PFSK-1 (cell line): ENCODE data around the gene DPF3.

Source experiments
- POLR2AphosphoS5 ChIP-seq: IDR thresholded peaks from 2 replicates; pipeline ENCODE4 v1.6.1; 2012; ENCODE audit warnings: low read depth, mild to moderate bottlenecking, control low read depth, low read length, moderate library complexity
- SIN3A ChIP-seq: IDR thresholded peaks from 2 replicates; pipeline ENCODE4 v1.6.1; 2012; ENCODE audit warnings: mild to moderate bottlenecking, low read length, moderate library complexity, borderline replicate concordance; ENCODE audit not compliant: insufficient read depth
- TAF1 ChIP-seq: IDR thresholded peaks from 2 replicates; pipeline ENCODE4 v1.6.1; 2012; ENCODE audit warnings: low read length, control low read depth, borderline replicate concordance; ENCODE audit not compliant: insufficient read depth
- TF ChIP-seq, protein P1 (sequence below), 2 experiments: IDR thresholded peaks; 2 replicates each; pipeline versions ENCODE4 v1.6.1 to v1.8.0; 2011 to 2012; ENCODE audit warnings: low read depth in 2 of 2, low read length in 2 of 2, control low read depth in 1 of 2, inconsistent platforms in 1 of 2, mild to moderate bottlenecking in 1 of 2, moderate library complexity in 1 of 2; ENCODE audit not compliant: insufficient read depth in 1 of 2

DNA sequence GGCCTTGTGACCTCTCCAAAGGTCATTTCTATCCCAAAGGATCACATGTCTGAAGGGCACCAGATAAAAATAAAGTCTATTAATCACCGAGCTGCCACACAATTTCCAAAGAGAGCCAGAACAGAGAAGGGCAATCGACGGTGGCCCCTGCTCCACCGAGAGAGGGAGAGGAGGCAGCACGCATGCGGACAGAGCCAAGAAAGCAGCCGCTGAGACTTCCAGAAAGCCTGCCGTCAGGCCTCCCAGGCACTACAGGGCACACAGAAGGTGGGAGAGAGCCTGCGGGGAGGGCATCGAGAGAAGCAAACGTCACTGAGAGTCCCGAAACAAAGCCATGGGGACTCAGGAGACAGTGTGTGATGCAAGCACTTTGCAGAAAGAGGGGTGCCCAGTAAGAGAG is 182.0 kb downstream of the DPF3 start:
- no peak for TF ChIP-seq POLR2AphosphoS5
- no peak for TF ChIP-seq SIN3A
- TF ChIP-seq TAF1: no peak
- TF ChIP-seq, protein P1, sequence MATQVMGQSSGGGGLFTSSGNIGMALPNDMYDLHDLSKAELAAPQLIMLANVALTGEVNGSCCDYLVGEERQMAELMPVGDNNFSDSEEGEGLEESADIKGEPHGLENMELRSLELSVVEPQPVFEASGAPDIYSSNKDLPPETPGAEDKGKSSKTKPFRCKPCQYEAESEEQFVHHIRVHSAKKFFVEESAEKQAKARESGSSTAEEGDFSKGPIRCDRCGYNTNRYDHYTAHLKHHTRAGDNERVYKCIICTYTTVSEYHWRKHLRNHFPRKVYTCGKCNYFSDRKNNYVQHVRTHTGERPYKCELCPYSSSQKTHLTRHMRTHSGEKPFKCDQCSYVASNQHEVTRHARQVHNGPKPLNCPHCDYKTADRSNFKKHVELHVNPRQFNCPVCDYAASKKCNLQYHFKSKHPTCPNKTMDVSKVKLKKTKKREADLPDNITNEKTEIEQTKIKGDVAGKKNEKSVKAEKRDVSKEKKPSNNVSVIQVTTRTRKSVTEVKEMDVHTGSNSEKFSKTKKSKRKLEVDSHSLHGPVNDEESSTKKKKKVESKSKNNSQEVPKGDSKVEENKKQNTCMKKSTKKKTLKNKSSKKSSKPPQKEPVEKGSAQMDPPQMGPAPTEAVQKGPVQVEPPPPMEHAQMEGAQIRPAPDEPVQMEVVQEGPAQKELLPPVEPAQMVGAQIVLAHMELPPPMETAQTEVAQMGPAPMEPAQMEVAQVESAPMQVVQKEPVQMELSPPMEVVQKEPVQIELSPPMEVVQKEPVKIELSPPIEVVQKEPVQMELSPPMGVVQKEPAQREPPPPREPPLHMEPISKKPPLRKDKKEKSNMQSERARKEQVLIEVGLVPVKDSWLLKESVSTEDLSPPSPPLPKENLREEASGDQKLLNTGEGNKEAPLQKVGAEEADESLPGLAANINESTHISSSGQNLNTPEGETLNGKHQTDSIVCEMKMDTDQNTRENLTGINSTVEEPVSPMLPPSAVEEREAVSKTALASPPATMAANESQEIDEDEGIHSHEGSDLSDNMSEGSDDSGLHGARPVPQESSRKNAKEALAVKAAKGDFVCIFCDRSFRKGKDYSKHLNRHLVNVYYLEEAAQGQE (IDR thresholded peaks at IDR 0.05; ENCODE audit: insufficient read depth in 1 of 2, low read depth in 2 of 2, low read length in 2 of 2): no peak
